Trophoblast cell (in vitro differentiated cells and primary cell): Measurements from ENCODE around the gene RGS7.

Experiments
- DNase-seq, 2 donors: peaks; one replicate each; pipeline ENCODE4 v3.0.0-alpha.2; 2016
- H2AFZ ChIP-seq: 2 replicates; pipeline ENCODE4 v1.6.1; 2013; ENCODE audit warnings: low read length, moderate library complexity, mild to moderate bottlenecking; ENCODE audit not compliant: insufficient read depth, poor library complexity
- H2AK5ac ChIP-seq: 2 replicates; pipeline ENCODE4 v1.6.1; 2013; ENCODE audit warnings: mild to moderate bottlenecking, low read length
- H2BK120ac ChIP-seq: 2 replicates; pipeline ENCODE4 v1.6.1; 2013; ENCODE audit warnings: low read length, mild to moderate bottlenecking, moderate library complexity; ENCODE audit not compliant: insufficient read depth, poor library complexity
- H2BK12ac ChIP-seq: 2 replicates; pipeline ENCODE4 v1.6.1; 2013; ENCODE audit warnings: mild to moderate bottlenecking, low read length, moderate library complexity
- H2BK5ac ChIP-seq: 2 replicates; pipeline ENCODE4 v1.6.1; 2013; ENCODE audit warnings: low read length, low read depth, moderate library complexity, mild to moderate bottlenecking; ENCODE audit not compliant: poor library complexity
- H3K14ac ChIP-seq: 2 replicates; pipeline ENCODE4 v1.6.1; 2013; ENCODE audit warnings: mild to moderate bottlenecking, low read length
- H3K18ac ChIP-seq: 2 replicates; pipeline ENCODE4 v1.6.1; 2013; ENCODE audit warnings: mild to moderate bottlenecking, low read length
- H3K23ac ChIP-seq: 2 replicates; pipeline ENCODE4 v1.6.1; 2013; ENCODE audit warnings: low read length
- H3K27ac ChIP-seq: 2 replicates; pipeline ENCODE4 v1.5.1; 2013; ENCODE audit warnings: low read depth, mild to moderate bottlenecking, inconsistent platforms, low read length, moderate library complexity
- H3K27me3 ChIP-seq: 2 replicates; pipeline ENCODE4 v1.6.1; 2013; ENCODE audit warnings: inconsistent platforms, mild to moderate bottlenecking, low read length, moderate library complexity; ENCODE audit not compliant: insufficient read depth
- H3K36me3 ChIP-seq, 2 experiments: 1 replicate in 1 of 2; 2 replicates in 1 of 2; pipeline ENCODE4 v1.6.1; 2013; ENCODE audit warnings: low read length in 2 of 2, mild to moderate bottlenecking in 2 of 2, moderate library complexity in 1 of 2; ENCODE audit not compliant: insufficient read depth in 2 of 2, control insufficient read depth in 1 of 2
- H3K4ac ChIP-seq: 2 replicates; pipeline ENCODE4 v1.6.1; 2013; ENCODE audit warnings: low read depth, mild to moderate bottlenecking, low read length, moderate library complexity
- H3K4me1 ChIP-seq, 2 experiments: 1 replicate in 1 of 2; 2 replicates in 1 of 2; pipeline ENCODE4 v1.6.1; 2013; ENCODE audit warnings: low read length in 2 of 2, mild to moderate bottlenecking in 2 of 2, moderate library complexity in 1 of 2; ENCODE audit not compliant: insufficient read depth in 2 of 2, control insufficient read depth in 1 of 2
- H3K4me2 ChIP-seq: 2 replicates; pipeline ENCODE4 v1.6.1; 2013; ENCODE audit warnings: inconsistent platforms, mild to moderate bottlenecking, low read length, moderate library complexity
- H3K4me3 ChIP-seq: 2 replicates; pipeline ENCODE4 v1.5.1; 2013; ENCODE audit warnings: mild to moderate bottlenecking, low read depth, low read length, inconsistent platforms
- H3K79me1 ChIP-seq: one replicate; pipeline ENCODE4 v1.6.1; 2013; ENCODE audit warnings: low read length
- H3K79me2 ChIP-seq: 2 replicates; pipeline ENCODE4 v1.6.1; 2013; ENCODE audit warnings: low read length, mild to moderate bottlenecking; ENCODE audit not compliant: control insufficient read depth, insufficient read depth, poor library complexity
- H3K9ac ChIP-seq: 2 replicates; pipeline ENCODE4 v1.6.1; 2013; ENCODE audit warnings: mild to moderate bottlenecking, low read length
- H3K9me3 ChIP-seq: 2 replicates; pipeline ENCODE4 v1.6.1; 2013; ENCODE audit warnings: low read depth, mild to moderate bottlenecking, control low read depth, inconsistent platforms, low read length; ENCODE audit not compliant: insufficient read depth
- H4K12ac ChIP-seq: 2 replicates; pipeline ENCODE4 v1.6.1; 2013; ENCODE audit warnings: low read depth, mild to moderate bottlenecking, low read length, moderate library complexity
- H4K8ac ChIP-seq: 2 replicates; pipeline ENCODE4 v1.6.1; 2013; ENCODE audit warnings: low read depth, mild to moderate bottlenecking, low read length, moderate library complexity
- H4K91ac ChIP-seq: one replicate; pipeline ENCODE4 v1.6.1; 2013; ENCODE audit warnings: low read depth, mild to moderate bottlenecking, low read length, moderate library complexity
- WGBS: extraction: QIAGEN DNeasy Blood & Tissue Kit; methylation state at CpG from one replicate; pipeline ENCODE4 v1.1.7; 2013; ENCODE audit warnings: missing lambda C conversion rate; ENCODE audit not compliant: insufficient read length, insufficient coverage; ENCODE audit errors: extremely low coverage; 5-methylcytosine and 5-hydroxymethylcytosine counted together

RGS7 gene

GRCh38 chr1:241140670-241141069 is 216.3 kb downstream of the RGS7 start:
- Histone ChIP-seq H3K14ac (no peak overlapping the region), H3K27ac (no peak overlapping the region), H4K8ac (no peak overlapping the region), H3K4me1 (no peaks in the 10 kb centered on the region), H3K9me3 (peaks cover 4% of the 10 kb centered on the region), H3K9ac (no peak overlapping the region), H3K18ac (no peak overlapping the region), H3K27me3 (no peaks in the 10 kb centered on the region), H3K4me2 (no peak overlapping the region), H2BK5ac (no peak overlapping the region), H3K4ac (no peak overlapping the region), H3K23ac (no peak overlapping the region), H4K12ac (no peak overlapping the region), H3K4me3 (no peak overlapping the region), H2BK12ac (no peak overlapping the region), H3K36me3 (no peaks in the 10 kb centered on the region), H3K79me2 (no peaks in the 10 kb centered on the region), H4K91ac (no peak overlapping the region), H2AFZ (no peak overlapping the region), H3K79me1 (no peaks in the 10 kb centered on the region), H2AK5ac (no peak overlapping the region), H2BK120ac (no peak overlapping the region)
- DNase-seq = no peak

DNA sequence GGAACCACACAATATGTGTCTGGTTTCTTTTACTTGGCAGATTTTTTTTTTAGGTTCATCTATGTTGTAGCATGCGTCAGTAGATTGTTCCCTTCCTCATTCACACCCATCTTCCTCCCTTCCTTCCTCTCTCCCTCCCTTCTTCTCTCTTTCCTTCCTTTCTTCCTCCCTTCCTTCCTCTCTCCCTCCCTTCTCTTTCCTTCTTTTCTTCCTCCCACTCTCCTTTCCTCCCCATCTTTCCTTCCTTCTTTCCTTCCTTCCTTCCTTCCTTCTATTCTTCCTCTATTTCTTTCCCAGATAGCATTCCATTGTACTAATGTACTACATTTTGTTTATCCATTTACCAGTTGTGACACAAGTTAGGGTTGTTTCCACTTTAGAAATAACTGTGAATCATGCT is 218.0 kb downstream of the RGS7 start:
- H2BK5ac ChIP-seq = no peak overlapping the region
- no peak overlapping the region for H4K91ac ChIP-seq
- no peak overlapping the region for H3K27ac ChIP-seq
- H3K27me3 ChIP-seq = no peaks in the 10 kb centered on the region
- no peak overlapping the region for H3K4me2 ChIP-seq
- H3K23ac ChIP-seq = no peak overlapping the region
- no peak overlapping the region for H2BK120ac ChIP-seq
- H3K79me2 ChIP-seq = no peaks in the 10 kb centered on the region
- H3K4ac ChIP-seq = no peak overlapping the region
- no peak for DNase-seq
- no peak overlapping the region for H2AK5ac ChIP-seq
- WGBS = no CpG with 5 or more reads among the region's 1 CpG
- no peak overlapping the region for H3K4me3 ChIP-seq
- no peaks in the 10 kb centered on the region for H3K36me3 ChIP-seq
- no peak overlapping the region for H2AFZ ChIP-seq
- no peak overlapping the region for H3K18ac ChIP-seq
- H4K12ac ChIP-seq = no peak overlapping the region
- H3K9me3 ChIP-seq = peaks cover 4% of the 10 kb centered on the region
- no peaks in the 10 kb centered on the region for H3K79me1 ChIP-seq
- no peak overlapping the region for H3K9ac ChIP-seq
- H3K14ac ChIP-seq = no peak overlapping the region
- no peak overlapping the region for H2BK12ac ChIP-seq
- H4K8ac ChIP-seq = no peak overlapping the region
- H3K4me1 ChIP-seq = peaks cover 0 to 3% of the 10 kb centered on the region in 2 experiments

DNA sequence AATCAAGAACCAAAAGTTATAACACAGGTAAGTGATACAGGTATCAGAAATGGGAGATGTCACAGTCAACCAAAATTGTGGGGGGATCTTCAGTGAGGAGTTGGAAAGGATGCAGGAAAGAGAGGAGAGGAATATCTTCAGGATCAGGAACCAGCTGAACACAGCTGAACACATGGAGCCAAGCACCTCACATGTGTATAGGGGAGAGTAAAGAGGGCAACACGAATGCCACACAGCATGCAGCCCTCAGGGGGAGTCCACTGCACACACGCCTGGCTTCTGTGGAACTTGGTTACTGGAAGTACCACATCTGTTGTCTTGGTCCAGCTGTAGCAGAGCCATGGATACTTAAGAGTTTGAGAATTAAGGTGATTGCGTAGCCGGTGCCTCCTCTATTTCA is 218.8 kb downstream of the RGS7 start:
- no peak overlapping the region for H4K8ac ChIP-seq
- H3K27me3 ChIP-seq = no peaks in the 10 kb centered on the region
- H3K4me1 ChIP-seq = peaks cover 0 to 3% of the 10 kb centered on the region in 2 experiments
- H3K9ac ChIP-seq = no peak overlapping the region
- no peak overlapping the region for H3K23ac ChIP-seq
- no peak overlapping the region for H3K4me2 ChIP-seq
- no peak overlapping the region for H2BK5ac ChIP-seq
- no peak overlapping the region for H3K4me3 ChIP-seq
- H2AK5ac ChIP-seq = no peak overlapping the region
- no peak overlapping the region for H4K91ac ChIP-seq
- DNase-seq = no peak
- no peak overlapping the region for H3K18ac ChIP-seq
- no peak overlapping the region for H2AFZ ChIP-seq
- no peak overlapping the region for H2BK12ac ChIP-seq
- no peak overlapping the region for H3K27ac ChIP-seq
- no peaks in the 10 kb centered on the region for H3K36me3 ChIP-seq
- peaks cover 4% of the 10 kb centered on the region for H3K9me3 ChIP-seq
- no peaks in the 10 kb centered on the region for H3K79me1 ChIP-seq
- H3K79me2 ChIP-seq = no peaks in the 10 kb centered on the region
- H3K14ac ChIP-seq = no peak overlapping the region
- H2BK120ac ChIP-seq = no peak overlapping the region
- no CpG with 5 or more reads among the region's 4 CpGs for WGBS
- no peak overlapping the region for H3K4ac ChIP-seq
- H4K12ac ChIP-seq = no peak overlapping the region

DNA sequence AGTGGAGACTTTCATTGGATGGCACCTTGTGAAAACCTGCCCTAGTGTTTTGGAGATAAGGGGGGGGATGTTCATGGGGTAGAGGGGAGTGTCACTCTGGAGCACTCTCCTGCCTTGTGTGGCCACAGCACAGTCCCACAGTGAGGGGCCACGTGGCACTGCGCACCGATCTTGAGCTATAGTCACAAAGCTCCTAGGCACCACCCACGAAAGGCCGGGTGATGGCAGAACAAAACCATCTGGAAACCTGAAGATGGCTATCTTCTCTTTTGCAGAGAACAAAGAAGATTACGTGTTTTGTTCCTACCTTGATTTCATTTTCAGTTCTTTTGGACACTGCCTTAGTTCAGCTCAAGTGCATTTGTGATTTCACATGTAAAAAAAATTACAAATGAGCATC is 220.6 kb downstream of the RGS7 start:
- no peaks in the 10 kb centered on the region for H3K79me2 ChIP-seq
- H3K18ac ChIP-seq = no peak overlapping the region
- no peak overlapping the region for H4K8ac ChIP-seq
- H3K4me2 ChIP-seq = no peak overlapping the region
- no peak overlapping the region for H4K12ac ChIP-seq
- no peaks in the 10 kb centered on the region for H3K27me3 ChIP-seq
- no peak overlapping the region for H3K23ac ChIP-seq
- no peak overlapping the region for H3K4me3 ChIP-seq
- H3K14ac ChIP-seq = no peak overlapping the region
- H4K91ac ChIP-seq = no peak overlapping the region
- no peak overlapping the region for H3K9ac ChIP-seq
- H3K4ac ChIP-seq = no peak overlapping the region
- H2BK12ac ChIP-seq = no peak overlapping the region
- no peak overlapping the region for H2BK120ac ChIP-seq
- WGBS = no CpG with 5 or more reads among the region's 6 CpGs
- no peak overlapping the region for H2BK5ac ChIP-seq
- H3K36me3 ChIP-seq = no peaks in the 10 kb centered on the region
- H3K27ac ChIP-seq = no peak overlapping the region
- H3K79me1 ChIP-seq = no peaks in the 10 kb centered on the region
- no peak for DNase-seq
- H2AK5ac ChIP-seq = no peak overlapping the region
- no peaks in the 10 kb centered on the region for H3K9me3 ChIP-seq
- peaks cover 0 to 3% of the 10 kb centered on the region in 2 experiments for H3K4me1 ChIP-seq
- H2AFZ ChIP-seq = no peak overlapping the region
